ENCODE data around the gene CD55.
"Not testable (repeated sequence)": the region's sequence is repeated elsewhere in the genome, so short reads cannot be mapped to it uniquely, and the experiment has no call there.

Gene CD55

DNA sequence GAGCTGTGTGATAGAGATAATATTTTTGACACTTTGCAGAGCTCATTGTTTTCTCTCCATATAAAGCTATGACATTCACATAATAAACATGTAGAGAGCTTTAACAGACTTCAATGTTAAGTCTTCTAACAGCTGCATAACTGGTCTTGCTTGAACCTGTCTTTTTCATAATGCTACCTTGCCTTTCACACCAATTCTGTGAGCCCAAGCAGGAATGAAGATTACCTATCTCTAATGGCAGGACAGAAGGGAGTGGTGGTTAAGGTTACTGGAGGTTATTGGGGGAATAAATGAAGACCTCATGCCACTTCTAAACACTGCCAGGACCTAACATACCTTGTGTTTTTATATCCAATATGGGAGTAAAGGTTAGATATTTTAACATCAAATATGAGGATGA is 2.3 kb upstream of the CD55 start:
- no peak for DNase-seq (ENCODE audit: low read depth)
- no peak overlapping the region for H3K4me3 ChIP-seq (ENCODE audit: low read length)
- TF ChIP-seq, protein P1, sequence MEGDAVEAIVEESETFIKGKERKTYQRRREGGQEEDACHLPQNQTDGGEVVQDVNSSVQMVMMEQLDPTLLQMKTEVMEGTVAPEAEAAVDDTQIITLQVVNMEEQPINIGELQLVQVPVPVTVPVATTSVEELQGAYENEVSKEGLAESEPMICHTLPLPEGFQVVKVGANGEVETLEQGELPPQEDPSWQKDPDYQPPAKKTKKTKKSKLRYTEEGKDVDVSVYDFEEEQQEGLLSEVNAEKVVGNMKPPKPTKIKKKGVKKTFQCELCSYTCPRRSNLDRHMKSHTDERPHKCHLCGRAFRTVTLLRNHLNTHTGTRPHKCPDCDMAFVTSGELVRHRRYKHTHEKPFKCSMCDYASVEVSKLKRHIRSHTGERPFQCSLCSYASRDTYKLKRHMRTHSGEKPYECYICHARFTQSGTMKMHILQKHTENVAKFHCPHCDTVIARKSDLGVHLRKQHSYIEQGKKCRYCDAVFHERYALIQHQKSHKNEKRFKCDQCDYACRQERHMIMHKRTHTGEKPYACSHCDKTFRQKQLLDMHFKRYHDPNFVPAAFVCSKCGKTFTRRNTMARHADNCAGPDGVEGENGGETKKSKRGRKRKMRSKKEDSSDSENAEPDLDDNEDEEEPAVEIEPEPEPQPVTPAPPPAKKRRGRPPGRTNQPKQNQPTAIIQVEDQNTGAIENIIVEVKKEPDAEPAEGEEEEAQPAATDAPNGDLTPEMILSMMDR (conservative IDR thresholded peaks at IDR 0.05; ENCODE audit: low read length): no peak

DNA sequence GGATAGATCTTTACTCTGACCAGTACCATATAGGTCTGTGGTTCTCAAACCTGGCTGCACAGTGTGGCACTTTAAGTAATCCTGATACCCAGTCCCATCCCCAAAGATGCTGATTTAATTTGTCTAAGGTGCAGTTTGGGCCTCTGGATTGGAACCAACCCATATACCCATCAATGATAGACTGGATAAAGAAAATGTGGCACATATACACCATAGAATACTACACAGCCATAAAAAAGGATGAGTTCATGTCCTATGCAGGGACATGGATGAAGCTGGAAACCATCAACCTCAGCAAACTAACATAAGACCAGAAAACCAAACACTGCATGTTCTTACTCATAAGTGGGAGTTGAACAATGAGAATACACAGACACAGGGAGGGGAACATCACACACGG is 1.4 kb upstream of the CD55 start:
- not testable (repeated sequence) for H3K4me3 ChIP-seq (ENCODE audit: low read length)

DNA sequence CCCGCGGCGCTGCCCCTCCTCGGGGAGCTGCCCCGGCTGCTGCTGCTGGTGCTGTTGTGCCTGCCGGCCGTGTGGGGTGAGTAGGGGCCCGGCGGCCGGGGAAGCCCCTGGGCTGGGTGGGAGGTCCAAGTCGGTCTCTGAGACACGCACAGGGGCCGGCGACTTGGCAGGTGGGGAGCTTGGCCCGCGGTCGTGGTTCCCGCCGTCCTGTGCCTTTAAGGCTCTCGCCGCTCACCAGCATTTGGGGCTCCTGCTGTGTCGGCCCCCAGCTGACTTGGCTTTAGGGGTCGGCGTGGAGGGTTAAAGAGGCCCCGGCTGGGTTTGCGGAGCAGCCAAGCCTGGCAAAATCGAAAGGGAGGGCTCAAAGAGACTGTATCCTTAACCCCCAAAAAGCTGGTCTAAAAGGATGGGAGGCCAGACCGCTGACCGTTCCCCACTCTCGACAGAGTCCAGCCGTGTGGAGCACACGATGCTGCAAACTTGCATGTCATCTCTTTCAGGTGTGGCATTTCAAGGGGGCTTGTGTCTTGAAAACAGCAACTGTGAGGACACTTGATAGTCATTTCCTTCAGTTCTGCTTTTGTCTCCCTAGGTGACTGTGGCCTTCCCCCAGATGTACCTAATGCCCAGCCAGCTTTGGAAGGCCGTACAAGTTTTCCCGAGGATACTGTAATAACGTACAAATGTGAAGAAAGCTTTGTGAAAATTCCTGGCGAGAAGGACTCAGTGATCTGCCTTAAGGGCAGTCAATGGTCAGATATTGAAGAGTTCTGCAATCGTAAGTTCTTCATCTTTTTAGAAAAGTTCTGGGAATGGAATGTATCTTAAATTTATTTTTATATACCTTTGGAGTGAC is 540 bp downstream of the CD55 start:
- TF ChIP-seq, protein P1 (conservative IDR thresholded peaks at IDR 0.05; ENCODE audit: low read length): no peak
- peak; percentile 37 for DNase-seq (ENCODE audit: low read depth)
- H3K4me3 ChIP-seq (ENCODE audit: low read length): peak overlapping the region; percentile 89

More for the DNA sequence above, 1.4 kb upstream of the CD55 start:
- not testable (repeated sequence) for DNase-seq (ENCODE audit: low read depth)

DNA sequence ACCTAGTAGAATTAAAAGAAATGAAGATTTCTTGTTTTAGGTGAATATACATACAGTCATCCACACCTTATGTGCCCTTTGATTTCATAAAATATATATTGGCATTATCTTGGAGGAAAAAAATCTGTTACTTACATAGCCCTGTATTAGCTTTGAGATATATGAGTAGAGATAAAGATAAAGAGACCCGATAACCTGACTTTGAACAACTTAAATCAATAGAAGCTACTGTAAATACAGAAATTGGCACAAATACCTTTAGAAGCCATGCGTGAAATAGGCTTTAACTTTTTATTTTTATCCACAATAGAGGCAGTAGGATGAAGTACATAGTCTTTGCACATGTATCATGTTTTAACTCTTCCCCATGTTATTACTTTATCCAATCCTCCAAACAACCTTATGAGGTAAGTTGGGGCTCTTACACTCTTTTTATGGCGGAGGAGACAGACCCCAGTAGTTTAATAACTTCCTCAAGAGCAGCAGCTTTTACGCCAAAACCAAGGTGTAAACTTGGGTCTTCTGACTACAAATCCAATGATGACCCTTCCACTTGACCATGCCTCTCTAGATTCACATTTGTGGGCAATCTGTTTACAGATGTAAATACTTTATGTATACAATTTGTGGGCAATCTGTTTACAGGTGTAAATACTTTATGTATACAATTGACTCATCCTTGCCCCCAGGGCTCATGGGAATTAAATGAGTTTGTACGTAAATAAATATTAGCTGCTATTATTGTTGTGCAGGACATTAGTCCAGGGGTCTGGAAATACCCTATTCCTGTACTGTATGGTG is 2.1 kb downstream of the CD55 start:
- TF ChIP-seq, protein P1 (conservative IDR thresholded peaks at IDR 0.05; ENCODE audit: low read length): no peak
- no peak overlapping the region for H3K4me3 ChIP-seq (ENCODE audit: low read length)
- no peak for DNase-seq (ENCODE audit: low read depth)

DNA sequence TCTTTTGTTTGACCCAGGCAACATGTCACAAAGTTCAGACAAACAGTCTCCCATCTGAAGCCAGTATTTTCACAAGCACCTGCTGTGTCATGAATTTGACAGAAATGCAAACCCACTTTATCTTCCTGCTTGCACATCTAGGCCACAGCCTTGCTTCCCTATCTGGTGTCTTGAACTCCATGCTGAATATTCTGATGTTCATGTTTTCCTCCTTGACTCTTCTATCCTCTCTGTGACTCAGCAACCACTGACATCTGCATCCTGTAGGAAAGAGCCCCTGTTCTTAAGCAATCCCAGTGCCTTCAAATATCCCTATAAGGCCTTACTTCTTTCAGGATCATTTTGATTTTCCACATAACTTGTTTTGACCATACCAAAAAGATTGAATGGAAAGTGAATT is 6.5 kb downstream of the CD55 start:
- TF ChIP-seq, protein P1 (conservative IDR thresholded peaks at IDR 0.05; ENCODE audit: low read length): no peak
- H3K4me3 ChIP-seq (ENCODE audit: low read length): no peak overlapping the region
- peak; percentile 90 for DNase-seq (ENCODE audit: low read depth)

DNA sequence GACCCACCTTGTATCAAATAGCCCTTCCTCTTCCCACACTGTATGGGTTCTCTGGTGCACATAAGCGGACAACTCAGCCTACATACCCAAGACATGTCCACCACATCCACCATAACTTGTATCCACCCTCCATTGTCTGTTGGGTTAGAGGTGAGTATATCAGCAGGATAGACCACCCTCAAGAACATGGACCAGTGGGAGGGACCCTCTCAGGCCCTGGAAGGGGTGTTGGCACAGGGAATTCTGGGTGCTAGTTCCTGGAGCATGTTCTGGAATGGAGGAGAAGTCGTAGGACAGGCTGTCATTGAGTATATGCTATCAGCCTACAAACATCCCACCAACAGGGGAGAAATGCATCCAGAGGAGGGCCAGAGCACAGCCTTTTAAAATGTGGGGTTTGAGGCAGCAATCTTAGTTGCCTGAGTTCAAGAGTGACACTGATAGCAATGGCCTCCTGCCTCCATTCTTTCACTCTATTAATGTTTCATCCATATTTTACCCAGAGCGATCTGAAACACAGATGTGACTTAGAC is 7.5 kb downstream of the CD55 start:
- H3K4me3 ChIP-seq (ENCODE audit: low read length): no peak overlapping the region
- TF ChIP-seq, protein P1 (conservative IDR thresholded peaks at IDR 0.05; ENCODE audit: low read length): no peak
- no peak for DNase-seq (ENCODE audit: low read depth)

DNA sequence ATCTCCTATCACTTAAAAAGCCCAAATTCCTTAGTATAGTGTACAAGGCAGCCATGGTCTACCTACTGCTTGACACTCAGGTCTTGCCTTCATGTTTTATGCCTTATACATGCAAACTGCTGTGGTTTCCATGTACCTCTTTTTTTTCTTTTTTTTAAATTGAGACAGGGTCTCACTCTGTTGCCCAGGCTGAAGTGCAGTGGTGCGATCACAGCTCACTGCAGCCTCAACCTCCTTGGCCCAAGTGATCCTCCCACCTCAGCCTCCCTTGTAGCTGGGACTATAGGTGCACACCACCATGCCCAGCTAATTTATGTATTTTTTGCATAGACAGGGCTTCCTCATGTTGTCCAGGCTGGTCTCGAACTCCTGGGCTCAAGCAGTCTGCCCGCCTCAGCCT is 8.0 kb downstream of the CD55 start:
- H3K4me3 ChIP-seq (ENCODE audit: low read length): no peak overlapping the region
- TF ChIP-seq, protein P1 (conservative IDR thresholded peaks at IDR 0.05; ENCODE audit: low read length): no peak

More for the DNA sequence above, 8.0 kb downstream of the CD55 start:
- no peak for DNase-seq (ENCODE audit: low read depth)
